HT-29 (cell line): ENCODE results near the gene IL20RA. TPM values are rescaled to one million over a fixed set of nuclear protein-coding genes. Genes with fewer than 3 reads are reported as not detected.
A peak's percentile ranks its signal among the peaks of the same experiment; 100 is the strongest.
"Not testable (repeated sequence)": the region's sequence is repeated elsewhere in the genome, so short reads cannot be mapped to it uniquely, and the experiment has no call there.

ENCODE experiments used
- DNase-seq: peaks from one replicate; pipeline ENCODE4 v3.0.0-alpha.2; 2015; ENCODE audit warnings: low spot score
- total RNA-seq: library from RNA; depleted of rRNA; stranded (reverse); fragments of >200 nt; shearing (Covaris generic); gene quantifications from 2 replicates; pipeline ENCODE4 v1.2.3, GENCODE V29; 2014; rRNA removed

IL20RA gene
- total RNA-seq = 7.9 and 16.7 TPM in 2 replicates

GRCh38 chr6:137044366-137045221 lies at the start of gene IL20RA:
IL20RA (minus strand) TSS chr6:137044965; CDS start chr6:137044728, 237 bp downstream.
- DNase-seq = peak; percentile 78

- DNase-seq = no peak
Observed at GRCh38 chr6:137093183-137094069, 48.7 kb upstream of the IL20RA start.

GRCh38 chr6:137092018-137092417 lies 47.3 kb upstream of the IL20RA start:
- DNase-seq = no peak

GRCh38 chr6:137089305-137089704 lies 44.5 kb upstream of the IL20RA start:
- DNase-seq = peak; percentile 12

GRCh38 chr6:137087902-137088301 lies 43.1 kb upstream of the IL20RA start:
- no peak for DNase-seq

- DNase-seq = peak; percentile 5
Observed at GRCh38 chr6:137086031-137086430, 41.3 kb upstream of the IL20RA start.

- DNase-seq = no peak
Observed at GRCh38 chr6:137084865-137085617, 40.3 kb upstream of the IL20RA start.

GRCh38 chr6:137084090-137084489 lies 39.3 kb upstream of the IL20RA start:
- no peak for DNase-seq

- DNase-seq = no peak
Observed at GRCh38 chr6:137081997-137082396, 37.2 kb upstream of the IL20RA start.

- DNase-seq = no peak
Observed at GRCh38 chr6:137080711-137081110, 35.9 kb upstream of the IL20RA start.

- DNase-seq = peak; percentile 91
Observed at GRCh38 chr6:137076277-137077068, 31.7 kb upstream of the IL20RA start.

- DNase-seq = not testable (repeated sequence)
Observed at GRCh38 chr6:137075790-137076189, 31.0 kb upstream of the IL20RA start.

- DNase-seq = peak; percentile 36
Observed at GRCh38 chr6:137070303-137070702, 25.5 kb upstream of the IL20RA start.

- no peak for DNase-seq
Observed at GRCh38 chr6:137067399-137067798, 22.6 kb upstream of the IL20RA start.

GRCh38 chr6:137058037-137058436 lies 13.3 kb upstream of the IL20RA start:
- no peak for DNase-seq

GRCh38 chr6:137056121-137056880 lies 11.5 kb upstream of the IL20RA start:
- DNase-seq = no peak

- no peak for DNase-seq
Observed at GRCh38 chr6:137051790-137052472, 7.2 kb upstream of the IL20RA start.

GRCh38 chr6:137049095-137049494 lies 4.3 kb upstream of the IL20RA start:
- DNase-seq = no peak

- DNase-seq = no peak
Observed at GRCh38 chr6:137046871-137047412, 2.2 kb upstream of the IL20RA start.
